Mucosa of descending colon (tissue), 3 donors: ENCODE data around the gene AHRR. TPM values are rescaled to one million over a fixed set of nuclear protein-coding genes. Genes with fewer than 3 reads are reported as not detected.
"Not testable (repeated sequence)": the region's sequence is repeated elsewhere in the genome, so short reads cannot be mapped to it uniquely, and the experiment has no call there.

ENCODE experiments used
- ATAC-seq: fragments of 200-7000 bp; cut with Tn5 transposase; one replicate; pipeline ENCODE4 v1.9.1; 2020; ENCODE audit warnings: mild to moderate bottlenecking, moderate library complexity
- DNase-seq, 3 donors: peaks; one replicate each; pipeline ENCODE4 v3.0.0-alpha.2; 2020
- H3K36me3 ChIP-seq: fragments of 200-600 bp; one replicate; pipeline ENCODE4 v1.8.0; 2021; ENCODE audit warnings: low read depth, mild to moderate bottlenecking
- H3K4me1 ChIP-seq: fragments of 200-600 bp; one replicate; pipeline ENCODE4 v1.8.0; 2021; ENCODE audit warnings: low read depth, mild to moderate bottlenecking
- H3K4me3 ChIP-seq: fragments of 200-600 bp; one replicate; pipeline ENCODE4 v1.8.0; 2021; ENCODE audit warnings: mild to moderate bottlenecking
- H3K9me3 ChIP-seq: fragments of 200-600 bp; one replicate; pipeline ENCODE4 v1.8.0; 2021; ENCODE audit warnings: mild to moderate bottlenecking
- CTCF ChIP-seq: fragments of 200-600 bp; IDR thresholded peaks from one replicate; pipeline ENCODE4 v1.8.0; 2022; ENCODE audit warnings: antibody characterized with exemption, mild to moderate bottlenecking
- intact Hi-C, 2 donors: fragments of 100-400 bp; cut with DNase I in 1 of 2; cut with micrococcal nuclease in 1 of 2; formaldehyde crosslinking; loops; one replicate each; pipeline versions ENCODE4 v1.11.0 to v1.11.1; 2022; cut with DNase I, micrococcal nuclease
- total RNA-seq, 3 donors: library from RNA; stranded (reverse); fragmentation: NEBNext Ultra II Directional in 2 of 3; extraction: Animal tissue kit (Norgen Biotek cat#: 25700) in 2 of 3; gene quantifications; one replicate each; pipeline versions ENCODE4 v1.2.1 to v1.2.4, GENCODE V29; 2021 to 2023
- donor health status: DM: no; HTN: no; CAD: no; lungs with moderate emphysema.
- donor health status: DM: no; HTN: no; CAD: no.
- donor health status: DM: no; HTN: yes; CAD: no.

AHRR gene
- total RNA-seq, 3 donors from 2014 or later: 2.0 to 3.2 (median 2.3) TPM

DNA sequence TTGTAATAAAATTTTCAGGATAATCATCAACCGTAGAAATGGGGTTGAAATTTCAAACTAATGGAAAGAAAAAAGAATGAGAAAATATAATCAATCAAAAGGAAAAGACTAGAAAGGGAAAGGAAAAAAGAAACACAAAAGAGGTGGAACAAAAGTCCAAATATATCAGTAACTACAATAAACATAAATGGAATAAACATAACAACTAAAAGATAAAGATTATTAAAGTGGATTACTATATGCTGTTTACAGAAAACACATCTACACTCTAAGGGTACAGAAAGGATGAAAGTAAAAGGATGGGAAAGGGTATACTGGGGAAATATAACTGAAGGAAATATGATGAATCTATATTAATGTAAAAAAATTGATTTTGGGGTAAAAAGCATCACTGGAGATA lies 43.0 kb downstream of the AHRR start:
- DNase-seq (no peak), ATAC-seq (no peak)
- Histone ChIP-seq H3K36me3 (no peaks in the 10 kb centered on the region), H3K4me3 (no peak overlapping the region), H3K4me1 (no peaks in the 10 kb centered on the region), H3K9me3 (no peaks in the 10 kb centered on the region)
- intact Hi-C loops: no loop called here
- TF ChIP-seq CTCF: no peak

DNA sequence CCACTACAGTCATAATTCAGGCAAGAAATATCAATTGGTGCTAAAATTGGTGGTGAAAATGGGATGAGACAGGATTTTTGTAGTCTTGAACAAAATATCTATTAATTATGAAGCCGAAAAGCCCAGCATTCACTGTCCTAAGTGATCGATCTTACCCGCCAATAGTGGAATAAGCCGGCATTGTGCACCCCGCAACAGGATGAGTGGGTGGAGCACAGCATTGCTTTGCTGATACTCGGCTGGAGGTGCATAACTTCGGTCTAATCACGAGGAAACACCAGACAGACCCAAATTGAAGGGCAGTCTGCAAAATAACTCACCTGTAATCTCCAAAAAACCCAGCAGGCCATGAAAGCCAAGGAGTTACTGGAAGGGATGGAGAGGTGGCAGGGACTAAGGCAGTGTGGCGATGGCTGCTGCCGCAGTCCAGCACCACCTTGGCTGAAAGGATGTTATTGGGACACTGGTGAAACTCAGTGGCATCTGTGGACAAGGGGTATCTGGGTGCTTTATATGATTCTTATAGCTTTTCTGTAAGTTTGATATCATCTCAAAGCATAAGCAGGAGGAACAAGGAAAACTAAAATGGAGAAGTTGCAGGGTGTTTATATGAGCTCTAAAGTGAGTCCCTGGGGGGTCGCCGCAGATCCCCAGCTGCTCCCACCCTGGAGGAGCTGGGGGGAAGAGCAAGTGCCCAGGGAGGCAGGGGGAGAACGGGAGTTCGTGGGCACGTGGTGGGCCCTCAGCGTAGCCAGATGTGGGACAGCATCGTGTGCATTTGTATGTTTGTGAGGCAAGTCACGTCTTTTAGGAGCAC lies 45.2 kb downstream of the AHRR start:
- H3K4me1 ChIP-seq: peaks cover 2% of the 10 kb centered on the region
- intact Hi-C loops: no loop called here
- H3K9me3 ChIP-seq: no peaks in the 10 kb centered on the region
- no peaks in the 10 kb centered on the region for H3K36me3 ChIP-seq
- DNase-seq: peak in 1 of 3 donors; percentile 0
- H3K4me3 ChIP-seq: no peak overlapping the region
- no peak for ATAC-seq
- no peak for TF ChIP-seq CTCF

GRCh38 chr5:367358-368130 lies 46.0 kb downstream of the AHRR start:
- no peak for TF ChIP-seq CTCF

GRCh38 chr5:368183-369084 lies 46.9 kb downstream of the AHRR start:
- ATAC-seq: peak; percentile 37
- TF ChIP-seq CTCF: no peak

More at GRCh38 chr5:367358-368130, 46.0 kb downstream of the AHRR start:
- H3K9me3 ChIP-seq: no peaks in the 10 kb centered on the region
- ATAC-seq (no peak), DNase-seq (peak in 1 of 3 donors; percentile 1)
- H3K36me3 ChIP-seq: no peaks in the 10 kb centered on the region
- H3K4me3 ChIP-seq: no peak overlapping the region
- peaks cover 5% of the 10 kb centered on the region for H3K4me1 ChIP-seq
- intact Hi-C loops: no loop called here

GRCh38 chr5:369151-369868 lies 47.8 kb downstream of the AHRR start:
- TF ChIP-seq CTCF: no peak
- intact Hi-C loops: no loop called here
- H3K4me3 ChIP-seq: no peak overlapping the region
- peaks cover 5% of the 10 kb centered on the region for H3K4me1 ChIP-seq
- ATAC-seq (peak; percentile 35), DNase-seq (peak in 2 of 3 donors; percentile 3 to 21)
- H3K36me3 ChIP-seq: no peaks in the 10 kb centered on the region
- H3K9me3 ChIP-seq: no peaks in the 10 kb centered on the region

More at GRCh38 chr5:368183-369084, 46.9 kb downstream of the AHRR start:
- intact Hi-C loops: no loop called here
- H3K4me1 ChIP-seq: peaks cover 5% of the 10 kb centered on the region
- peak; percentile 30 to 53 (median 35) for DNase-seq
- no peaks in the 10 kb centered on the region for H3K9me3 ChIP-seq
- H3K36me3 ChIP-seq: no peaks in the 10 kb centered on the region
- H3K4me3 ChIP-seq: no peak overlapping the region

DNA sequence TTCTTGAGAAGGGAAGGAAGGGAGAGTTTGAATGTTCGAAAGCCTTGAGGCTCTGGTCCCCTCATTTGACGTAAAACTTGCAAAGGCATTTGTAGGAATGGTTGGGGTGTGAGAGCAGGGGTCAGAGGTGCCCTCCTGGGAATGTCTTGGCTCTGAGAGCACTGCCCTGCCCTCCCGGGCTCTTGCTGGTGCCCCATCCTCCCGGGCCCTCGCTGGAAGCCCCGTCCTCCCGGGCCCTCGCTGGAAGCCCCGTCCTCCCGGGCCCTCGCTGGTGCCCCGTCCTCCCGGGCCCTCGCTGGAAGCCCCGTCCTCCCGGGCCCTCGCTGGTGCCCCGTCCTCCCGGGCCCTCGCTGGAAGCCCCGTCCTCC lies 48.3 kb downstream of the AHRR start:
- intact Hi-C loops: loop anchor here in 1 of 2 donors (10.0 kb wide), 1 partner anchor 1155 kb away; the partner anchor contains the start of gene LPCAT1
- H3K36me3 ChIP-seq, ATAC-seq, H3K9me3 ChIP-seq, DNase-seq, H3K4me3 ChIP-seq, H3K4me1 ChIP-seq: not testable (repeated sequence)
